Endometrial microvascular endothelial cells (primary cell): Measurements from ENCODE around the gene RNF113B. TPM values are rescaled to one million over a fixed set of nuclear protein-coding genes. Genes with fewer than 3 reads are reported as not detected.

Experiments used
- in situ Hi-C: cut with HindIII; loops from 2 replicates; pipeline ENCODE4 v1.10.0; 2017; ENCODE audit warnings: low sequenced_read_pairs, low pct_unique_long_range_greater_than_20kb; ENCODE audit errors: inconsistent ontology term
- total RNA-seq: library from RNA; depleted of rRNA; stranded (reverse); fragments of >200 nt; gene quantifications from one replicate; pipeline ENCODE4 v1.2.3, GENCODE V29; 2015; ENCODE audit errors: inconsistent ontology term

The RNF113B gene
- total RNA-seq, 1 donor from 2014 or later = not detected

GRCh38 chr13:98147521-98147920 lies 29.5 kb downstream of the RNF113B start:
- in situ Hi-C loops = loop anchor here (25.0 kb wide), 2 partner anchors 265 to 515 kb away; no protein-coding TSS in a partner anchor

- in situ Hi-C loops = loop anchor here (25.0 kb wide), 2 partner anchors 267 to 517 kb away; no protein-coding TSS in a partner anchor
Measured at GRCh38 chr13:98144801-98145350, 32.2 kb downstream of the RNF113B start.

GRCh38 chr13:98144027-98144741 lies 32.9 kb downstream of the RNF113B start:
- in situ Hi-C loops = loop anchor here (25.0 kb wide), 2 partner anchors 268 to 518 kb away; no protein-coding TSS in a partner anchor

- in situ Hi-C loops = loop anchor here (25.0 kb wide), 2 partner anchors 269 to 519 kb away; no protein-coding TSS in a partner anchor
Measured at GRCh38 chr13:98143601-98144026, 33.5 kb downstream of the RNF113B start.

- in situ Hi-C loops = loop anchor here (25.0 kb wide), 2 partner anchors 269 to 519 kb away; no protein-coding TSS in a partner anchor
Measured at GRCh38 chr13:98143157-98143553, 33.9 kb downstream of the RNF113B start.

GRCh38 chr13:98142380-98143156 lies 34.5 kb downstream of the RNF113B start, which contains the start of gene FARP1:
FARP1 (plus strand) TSS chr13:98143094; CDS start chr13:98213243, 70,149 bp downstream.
- in situ Hi-C loops = loop anchor here (25.0 kb wide), 2 partner anchors 270 to 520 kb away; no protein-coding TSS in a partner anchor

- in situ Hi-C loops = loop anchor here (25.0 kb wide), 2 partner anchors 271 to 521 kb away; no protein-coding TSS in a partner anchor
Measured at GRCh38 chr13:98141509-98142379, 35.3 kb downstream of the RNF113B start.

GRCh38 chr13:98141091-98141490 lies 36.0 kb downstream of the RNF113B start:
- in situ Hi-C loops = loop anchor here (25.0 kb wide), 2 partner anchors 271 to 521 kb away; no protein-coding TSS in a partner anchor

GRCh38 chr13:98134901-98135300 lies 42.2 kb downstream of the RNF113B start:
- in situ Hi-C loops = loop anchor here (25.0 kb wide), 2 partner anchors 277 to 527 kb away; no protein-coding TSS in a partner anchor

- in situ Hi-C loops = loop anchor here (25.0 kb wide), 2 partner anchors 278 to 528 kb away; no protein-coding TSS in a partner anchor
Measured at GRCh38 chr13:98133946-98134345, 43.1 kb downstream of the RNF113B start.

GRCh38 chr13:98129059-98129746 lies 47.9 kb downstream of the RNF113B start:
- in situ Hi-C loops = loop anchor here (25.0 kb wide), 2 partner anchors 283 to 533 kb away; no protein-coding TSS in a partner anchor

Other genes starting within 250 kb of the RNF113B start
- 173 TPM for gene IPO5, start 223.6 kb downstream of the RNF113B start, total RNA-seq
- gene FARP1, start 34.2 kb downstream of the RNF113B start, total RNA-seq = 67.3 TPM